ENCODE measurements around the gene SMYD3.

- TF ChIP-seq EZH2 (IDR thresholded peaks at IDR 0.05; ENCODE audit: low read length, missing control alignments) (no peak), CTCF (conservative IDR thresholded peaks at IDR 0.05 in 1 of 2, IDR thresholded peaks at IDR 0.05 in 1 of 2; ENCODE audit: low read depth in 1 of 2, low read length in 2 of 2) (no peak)
Observed at GRCh38 chr1:246417152-246417812, 89.8 kb downstream of the SMYD3 start.
